Neural cell (in vitro differentiated cells): ENCODE results near the gene SAMD7. TPM values are rescaled to one million over a fixed set of nuclear protein-coding genes. Genes with fewer than 3 reads are reported as not detected.

Experiments
- H2AFZ ChIP-seq: fragments of 200-600, 300-800 bp; sonication (generic), shearing (Covaris generic); 2 replicates; pipeline ENCODE4 v1.6.0; 2014; ENCODE audit warnings: low read depth, mild to moderate bottlenecking, antibody characterized with exemption, low read length, moderate library complexity
- H3F3A ChIP-seq: fragments of 200-600 bp; shearing (Covaris generic); 2 replicates; pipeline ENCODE4 v1.6.1; 2016; ENCODE audit warnings: mild to moderate bottlenecking, moderate library complexity, mixed read lengths, antibody characterized with exemption, low read length; ENCODE audit not compliant: insufficient read depth, poor library complexity, severe bottlenecking
- H3K27ac ChIP-seq: fragments of 200-600, 300-800 bp; sonication (generic), shearing (Covaris generic); 2 replicates; pipeline ENCODE4 v1.5.1; 2014; ENCODE audit warnings: mild to moderate bottlenecking, low read length, moderate library complexity
- H3K27me3 ChIP-seq: fragments of 300-800, 200-600 bp; sonication (generic), shearing (Covaris generic); 2 replicates; pipeline ENCODE4 v1.6.0; 2014; ENCODE audit warnings: mild to moderate bottlenecking, low read depth, low read length, moderate library complexity; ENCODE audit not compliant: insufficient read depth
- H3K36me3 ChIP-seq: fragments of 300-800, 200-600 bp; sonication (generic), shearing (Covaris generic); 2 replicates; pipeline ENCODE4 v1.5.1; 2014; ENCODE audit warnings: mild to moderate bottlenecking, antibody characterized with exemption, low read length, moderate library complexity; ENCODE audit not compliant: insufficient read depth
- H3K4me2 ChIP-seq: fragments of 300-800, 200-600 bp; sonication (generic), shearing (Covaris generic); 2 replicates; pipeline ENCODE4 v1.6.0; 2014; ENCODE audit warnings: mild to moderate bottlenecking, low read length
- H3K4me3 ChIP-seq: fragments of 300-800, 200-600 bp; sonication (generic), shearing (Covaris generic); 2 replicates; pipeline ENCODE4 v1.5.1; 2014; ENCODE audit warnings: mild to moderate bottlenecking, low read length, moderate library complexity
- H3K79me2 ChIP-seq: fragments of 200-600 bp; shearing (Covaris generic); replicated peaks from 2 replicates; pipeline ENCODE4 v1.6.0; 2014; ENCODE audit warnings: mild to moderate bottlenecking, low read length, moderate library complexity; ENCODE audit not compliant: insufficient read depth
- H3K9ac ChIP-seq: fragments of 300-800, 200-600 bp; sonication (generic), shearing (Covaris generic); 2 replicates; pipeline ENCODE4 v1.6.1; 2016; ENCODE audit warnings: mild to moderate bottlenecking, low read length, mixed read lengths
- H3K9me2 ChIP-seq: fragments of 200-600 bp; shearing (Covaris generic); 2 replicates; pipeline ENCODE4 v1.6.1; 2016; ENCODE audit warnings: mild to moderate bottlenecking, low read length, mixed read lengths; ENCODE audit not compliant: insufficient read depth
- H3K9me3 ChIP-seq: fragments of 200-600, 300-800 bp; sonication (generic), shearing (Covaris generic); 2 replicates; pipeline ENCODE4 v1.6.1; 2016; ENCODE audit warnings: mild to moderate bottlenecking, mixed run types, low read length, moderate library complexity, mixed read lengths
- H4K20me1 ChIP-seq: fragments of 200-600 bp; shearing (Covaris generic); 2 replicates; pipeline ENCODE4 v1.6.1; 2016; ENCODE audit warnings: mild to moderate bottlenecking, mixed run types; ENCODE audit not compliant: insufficient read depth
- CTCF ChIP-seq: fragments of 450-650 bp; IDR thresholded peaks from 2 replicates; pipeline ENCODE4 v1.5.1; 2014; ENCODE audit warnings: antibody characterized with exemption, mild to moderate bottlenecking, moderate library complexity; ENCODE audit not compliant: poor library complexity, severe bottlenecking
- EP300 ChIP-seq: fragments of 450-650 bp; conservative IDR thresholded peaks from 2 replicates; pipeline ENCODE4 v1.6.1; 2014; ENCODE audit warnings: antibody characterized with exemption, mild to moderate bottlenecking, moderate library complexity; ENCODE audit not compliant: poor library complexity, severe bottlenecking
- EZH2 ChIP-seq: fragments of 200-600, 300-800 bp; shearing (Covaris generic), sonication (generic); IDR thresholded peaks from 2 replicates; pipeline ENCODE4 v1.6.1; 2014; ENCODE audit warnings: antibody characterized with exemption, low read length, borderline replicate concordance, mild to moderate bottlenecking; ENCODE audit not compliant: insufficient read depth, poor library complexity, severe bottlenecking
- MXI1 ChIP-seq: fragments of 450-650 bp; conservative IDR thresholded peaks from 2 replicates; pipeline ENCODE4 v1.6.1; 2014; ENCODE audit warnings: antibody characterized with exemption, mild to moderate bottlenecking; ENCODE audit not compliant: poor library complexity, severe bottlenecking
- POLR2AphosphoS5 ChIP-seq: IDR thresholded peaks from 2 replicates; pipeline ENCODE4 v1.6.1; 2012
- RAD21 ChIP-seq: fragments of 450-650 bp; conservative IDR thresholded peaks from 2 replicates; pipeline ENCODE4 v1.6.1; 2014; ENCODE audit warnings: antibody characterized with exemption, mild to moderate bottlenecking, moderate library complexity
- REST ChIP-seq: IDR thresholded peaks from 2 replicates; pipeline ENCODE4 v1.6.1; 2012; ENCODE audit warnings: borderline replicate concordance
- SMC3 ChIP-seq: fragments of 450-650 bp; conservative IDR thresholded peaks from 2 replicates; pipeline ENCODE4 v1.6.1; 2014; ENCODE audit warnings: antibody characterized with exemption, mild to moderate bottlenecking, moderate library complexity; ENCODE audit not compliant: poor library complexity
- TAF1 ChIP-seq: IDR thresholded peaks from 2 replicates; pipeline ENCODE4 v1.6.1; 2012; ENCODE audit warnings: low read depth
- polyA plus RNA-seq: library from polyadenylated mRNA; depleted of rRNA; stranded (reverse); fragments of >200 nt; gene quantifications from 2 replicates; pipeline ENCODE4 v1.2.3, GENCODE V29; 2014

Gene SAMD7
- polyA plus RNA-seq, 1 donor from 2014 or later: not detected

GRCh38 chr3:169914321-169914720 lies 2.9 kb downstream of the SAMD7 start:
- H3K9me2 ChIP-seq: no peaks in the 10 kb centered on the region
- H3K36me3 ChIP-seq: no peaks in the 10 kb centered on the region
- no peaks in the 10 kb centered on the region for H4K20me1 ChIP-seq
- H3F3A ChIP-seq: no peaks in the 10 kb centered on the region
- H3K27ac ChIP-seq: no peak overlapping the region
- no peaks in the 10 kb centered on the region for H3K79me2 ChIP-seq
- no peaks in the 10 kb centered on the region for H3K9me3 ChIP-seq
- H3K4me3 ChIP-seq: no peak overlapping the region
- H3K27me3 ChIP-seq: no peaks in the 10 kb centered on the region
- no peak overlapping the region for H2AFZ ChIP-seq
- no peak for TF ChIP-seq TAF1
- TF ChIP-seq MXI1: no peak
- TF ChIP-seq EZH2: no peak
- TF ChIP-seq SMC3: no peak
- no peak for TF ChIP-seq REST
- no peak for TF ChIP-seq POLR2AphosphoS5
- no peak for TF ChIP-seq EP300
- TF ChIP-seq CTCF: no peak
- no peak for TF ChIP-seq RAD21
- no peak overlapping the region for H3K4me2 ChIP-seq
- H3K9ac ChIP-seq: no peak overlapping the region

- Histone ChIP-seq H2AFZ (no peak overlapping the region), H3K27me3 (no peaks in the 10 kb centered on the region)
Observed at GRCh38 chr3:169923189-169923588, 11.8 kb downstream of the SAMD7 start.

More at GRCh38 chr3:169923189-169923588, 11.8 kb downstream of the SAMD7 start:
- Histone ChIP-seq H3K9me2 (no peaks in the 10 kb centered on the region), H3K4me2 (no peak overlapping the region), H3K9me3 (no peaks in the 10 kb centered on the region), H4K20me1 (no peaks in the 10 kb centered on the region), H3K9ac (no peak overlapping the region), H3K79me2 (no peaks in the 10 kb centered on the region), H3K36me3 (no peaks in the 10 kb centered on the region), H3K4me3 (no peak overlapping the region), H3K27ac (no peak overlapping the region), H3F3A (no peaks in the 10 kb centered on the region)
- TF ChIP-seq POLR2AphosphoS5: no peak
- TF ChIP-seq EP300: no peak
- TF ChIP-seq REST: no peak
- TF ChIP-seq TAF1: no peak
- TF ChIP-seq EZH2: no peak
- TF ChIP-seq CTCF: no peak
- no peak for TF ChIP-seq SMC3
- TF ChIP-seq MXI1: no peak
- no peak for TF ChIP-seq RAD21
